IMR-90 (cell line): ENCODE results near the gene RSRC1.

ENCODE experiments used
- BHLHE40 ChIP-seq: fragments of 150-350 bp; IDR thresholded peaks from 2 replicates; pipeline ENCODE4 v1.6.1; 2016; ENCODE audit warnings: mild to moderate bottlenecking, low read depth, low read length
- POLR2A ChIP-seq: IDR thresholded peaks from 2 replicates; pipeline ENCODE4 v1.6.1; 2012; ENCODE audit warnings: mild to moderate bottlenecking, low read depth, low read length
- RAD21 ChIP-seq: IDR thresholded peaks from 2 replicates; pipeline ENCODE4 v1.6.1; 2012; ENCODE audit warnings: low read length, improper control_type of control experiment
- SMC3 ChIP-seq: fragments of 150-350 bp; IDR thresholded peaks from 2 replicates; pipeline ENCODE4 v1.6.1; 2016; ENCODE audit warnings: low read depth, mild to moderate bottlenecking, antibody characterized with exemption, low read length, moderate library complexity
- TF ChIP-seq, protein P1 (sequence below): conservative IDR thresholded peaks from 2 replicates; pipeline ENCODE4 v1.5.1; 2012; ENCODE audit warnings: mild to moderate bottlenecking, low read depth, low read length, improper control_type of control experiment
- TF ChIP-seq, protein P2 (sequence below): fragments of 150-350 bp; IDR thresholded peaks from 2 replicates; pipeline ENCODE4 v1.6.1; 2017; ENCODE audit warnings: mild to moderate bottlenecking, antibody characterized with exemption, low read length, low read depth

DNA sequence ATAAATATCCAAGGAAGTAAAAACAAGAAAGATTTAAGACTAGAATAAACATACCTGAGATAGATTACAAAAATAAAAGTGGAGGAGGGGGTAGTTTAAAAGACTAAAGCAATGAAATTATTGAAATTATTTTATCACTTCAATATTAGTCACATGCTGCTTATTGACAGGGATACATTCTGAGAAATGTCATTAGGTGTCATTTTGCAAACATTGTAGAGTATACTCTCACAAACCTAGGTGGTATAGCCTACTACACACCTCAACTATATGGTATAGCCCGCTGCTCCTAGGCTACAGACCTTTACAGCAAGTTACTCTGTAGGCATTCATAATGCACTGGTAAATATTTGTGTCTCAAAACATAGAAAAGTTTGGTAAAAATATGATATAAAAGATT is 384.0 kb downstream of the RSRC1 start:
- TF ChIP-seq RAD21 (no peak), POLR2A (no peak), SMC3 (no peak), BHLHE40 (no peak)
- TF ChIP-seq, protein P1, sequence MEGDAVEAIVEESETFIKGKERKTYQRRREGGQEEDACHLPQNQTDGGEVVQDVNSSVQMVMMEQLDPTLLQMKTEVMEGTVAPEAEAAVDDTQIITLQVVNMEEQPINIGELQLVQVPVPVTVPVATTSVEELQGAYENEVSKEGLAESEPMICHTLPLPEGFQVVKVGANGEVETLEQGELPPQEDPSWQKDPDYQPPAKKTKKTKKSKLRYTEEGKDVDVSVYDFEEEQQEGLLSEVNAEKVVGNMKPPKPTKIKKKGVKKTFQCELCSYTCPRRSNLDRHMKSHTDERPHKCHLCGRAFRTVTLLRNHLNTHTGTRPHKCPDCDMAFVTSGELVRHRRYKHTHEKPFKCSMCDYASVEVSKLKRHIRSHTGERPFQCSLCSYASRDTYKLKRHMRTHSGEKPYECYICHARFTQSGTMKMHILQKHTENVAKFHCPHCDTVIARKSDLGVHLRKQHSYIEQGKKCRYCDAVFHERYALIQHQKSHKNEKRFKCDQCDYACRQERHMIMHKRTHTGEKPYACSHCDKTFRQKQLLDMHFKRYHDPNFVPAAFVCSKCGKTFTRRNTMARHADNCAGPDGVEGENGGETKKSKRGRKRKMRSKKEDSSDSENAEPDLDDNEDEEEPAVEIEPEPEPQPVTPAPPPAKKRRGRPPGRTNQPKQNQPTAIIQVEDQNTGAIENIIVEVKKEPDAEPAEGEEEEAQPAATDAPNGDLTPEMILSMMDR, result no peak
- TF ChIP-seq, protein P2, sequence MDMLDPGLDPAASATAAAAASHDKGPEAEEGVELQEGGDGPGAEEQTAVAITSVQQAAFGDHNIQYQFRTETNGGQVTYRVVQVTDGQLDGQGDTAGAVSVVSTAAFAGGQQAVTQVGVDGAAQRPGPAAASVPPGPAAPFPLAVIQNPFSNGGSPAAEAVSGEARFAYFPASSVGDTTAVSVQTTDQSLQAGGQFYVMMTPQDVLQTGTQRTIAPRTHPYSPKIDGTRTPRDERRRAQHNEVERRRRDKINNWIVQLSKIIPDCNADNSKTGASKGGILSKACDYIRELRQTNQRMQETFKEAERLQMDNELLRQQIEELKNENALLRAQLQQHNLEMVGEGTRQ, result no peak
